HL-60 (cell line): Measurements from ENCODE around the gene TACC2.
"Not testable (repeated sequence)": the region's sequence is repeated elsewhere in the genome, so short reads cannot be mapped to it uniquely, and the experiment has no call there.

Experiments used
- DNase-seq, 2 experiments: peaks; one replicate each; pipeline ENCODE4 v3.0.0-alpha.2; 2010 to 2020; ENCODE audit warnings: low read depth in 1 of 2, low spot score in 1 of 2
- H3K27ac ChIP-seq: fragments of 250-450 bp; sonication (Bioruptor Pico); replicated peaks from 2 replicates; pipeline ENCODE4 v1.5.1; 2020; ENCODE audit warnings: mild to moderate bottlenecking, moderate library complexity
- H3K27me3 ChIP-seq: fragments of 250-450 bp; sonication (Bioruptor Pico); 2 replicates; pipeline ENCODE4 v1.5.1; 2021; ENCODE audit warnings: mild to moderate bottlenecking, moderate library complexity; ENCODE audit not compliant: insufficient read depth, poor library complexity, severe bottlenecking
- H3K4me3 ChIP-seq: replicated peaks from 2 replicates; pipeline ENCODE4 v1.5.1; 2011; ENCODE audit warnings: mild to moderate bottlenecking, control low read depth, low read length; ENCODE audit not compliant: insufficient read depth
- GABPA ChIP-seq: IDR thresholded peaks from 2 replicates; pipeline ENCODE4 v1.6.1; 2012; ENCODE audit warnings: low read depth
- POLR2AphosphoS5 ChIP-seq: IDR thresholded peaks from 2 replicates; pipeline ENCODE4 v1.6.1; 2012; ENCODE audit warnings: low read depth
- REST ChIP-seq: IDR thresholded peaks from 2 replicates; pipeline ENCODE4 v1.6.1; 2012; ENCODE audit warnings: low read depth; ENCODE audit not compliant: insufficient replicate concordance
- SPI1 ChIP-seq: IDR thresholded peaks from 2 replicates; pipeline ENCODE4 v1.6.1; 2012; ENCODE audit warnings: low read depth, mild to moderate bottlenecking, borderline replicate concordance
- TF ChIP-seq, protein P1 (sequence below): IDR thresholded peaks from one replicate; pipeline ENCODE4 v1.5.1; 2011; ENCODE audit warnings: low read length, control low read depth, inconsistent platforms; ENCODE audit not compliant: insufficient read depth

TACC2 gene

DNA sequence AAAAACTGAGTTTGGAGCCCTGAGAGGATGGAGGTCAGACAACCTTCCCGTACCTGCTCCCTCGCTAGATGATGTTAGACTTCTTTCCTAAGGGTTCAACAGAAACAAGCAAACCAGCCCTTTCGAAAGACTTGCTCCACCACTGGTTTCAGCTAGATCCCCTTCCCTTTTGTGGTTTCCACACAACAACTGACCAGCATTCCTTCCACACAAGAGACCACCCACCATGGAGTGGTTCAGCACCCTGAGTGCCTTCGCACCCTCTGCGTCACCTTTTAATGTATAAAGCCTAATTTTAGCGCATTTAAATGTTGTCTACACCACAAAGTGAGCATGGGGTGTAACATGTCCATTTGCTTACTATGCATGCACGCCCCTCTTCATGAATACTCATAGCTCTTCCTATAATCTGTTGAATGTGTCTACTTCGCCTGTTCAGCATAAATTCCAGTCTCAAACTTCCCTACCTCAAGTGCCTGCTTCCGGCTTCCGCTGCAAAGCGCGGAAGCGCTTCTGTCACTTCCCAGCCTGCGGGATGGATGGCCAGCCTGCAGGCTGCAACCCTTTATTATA is 69.0 kb downstream of the TACC2 start:
- no peak overlapping the region for H3K4me3 ChIP-seq
- peak in 1 of 2 experiments; percentile 8 for DNase-seq
- no peak overlapping the region for H3K27ac ChIP-seq
- no peak for TF ChIP-seq POLR2AphosphoS5
- no peaks in the 10 kb centered on the region for H3K27me3 ChIP-seq

- Histone ChIP-seq H3K27ac (no peak overlapping the region), H3K4me3 (no peak overlapping the region), H3K27me3 (no peaks in the 10 kb centered on the region)
- DNase-seq, result no peak
- TF ChIP-seq POLR2AphosphoS5, result no peak
- TF ChIP-seq REST, result no peak
- TF ChIP-seq, protein P1, sequence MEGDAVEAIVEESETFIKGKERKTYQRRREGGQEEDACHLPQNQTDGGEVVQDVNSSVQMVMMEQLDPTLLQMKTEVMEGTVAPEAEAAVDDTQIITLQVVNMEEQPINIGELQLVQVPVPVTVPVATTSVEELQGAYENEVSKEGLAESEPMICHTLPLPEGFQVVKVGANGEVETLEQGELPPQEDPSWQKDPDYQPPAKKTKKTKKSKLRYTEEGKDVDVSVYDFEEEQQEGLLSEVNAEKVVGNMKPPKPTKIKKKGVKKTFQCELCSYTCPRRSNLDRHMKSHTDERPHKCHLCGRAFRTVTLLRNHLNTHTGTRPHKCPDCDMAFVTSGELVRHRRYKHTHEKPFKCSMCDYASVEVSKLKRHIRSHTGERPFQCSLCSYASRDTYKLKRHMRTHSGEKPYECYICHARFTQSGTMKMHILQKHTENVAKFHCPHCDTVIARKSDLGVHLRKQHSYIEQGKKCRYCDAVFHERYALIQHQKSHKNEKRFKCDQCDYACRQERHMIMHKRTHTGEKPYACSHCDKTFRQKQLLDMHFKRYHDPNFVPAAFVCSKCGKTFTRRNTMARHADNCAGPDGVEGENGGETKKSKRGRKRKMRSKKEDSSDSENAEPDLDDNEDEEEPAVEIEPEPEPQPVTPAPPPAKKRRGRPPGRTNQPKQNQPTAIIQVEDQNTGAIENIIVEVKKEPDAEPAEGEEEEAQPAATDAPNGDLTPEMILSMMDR, result no peak
- no peak for TF ChIP-seq SPI1
- no peak for TF ChIP-seq GABPA
Observed at GRCh38 chr10:122060250-122060649, 71.3 kb downstream of the TACC2 start.

DNA sequence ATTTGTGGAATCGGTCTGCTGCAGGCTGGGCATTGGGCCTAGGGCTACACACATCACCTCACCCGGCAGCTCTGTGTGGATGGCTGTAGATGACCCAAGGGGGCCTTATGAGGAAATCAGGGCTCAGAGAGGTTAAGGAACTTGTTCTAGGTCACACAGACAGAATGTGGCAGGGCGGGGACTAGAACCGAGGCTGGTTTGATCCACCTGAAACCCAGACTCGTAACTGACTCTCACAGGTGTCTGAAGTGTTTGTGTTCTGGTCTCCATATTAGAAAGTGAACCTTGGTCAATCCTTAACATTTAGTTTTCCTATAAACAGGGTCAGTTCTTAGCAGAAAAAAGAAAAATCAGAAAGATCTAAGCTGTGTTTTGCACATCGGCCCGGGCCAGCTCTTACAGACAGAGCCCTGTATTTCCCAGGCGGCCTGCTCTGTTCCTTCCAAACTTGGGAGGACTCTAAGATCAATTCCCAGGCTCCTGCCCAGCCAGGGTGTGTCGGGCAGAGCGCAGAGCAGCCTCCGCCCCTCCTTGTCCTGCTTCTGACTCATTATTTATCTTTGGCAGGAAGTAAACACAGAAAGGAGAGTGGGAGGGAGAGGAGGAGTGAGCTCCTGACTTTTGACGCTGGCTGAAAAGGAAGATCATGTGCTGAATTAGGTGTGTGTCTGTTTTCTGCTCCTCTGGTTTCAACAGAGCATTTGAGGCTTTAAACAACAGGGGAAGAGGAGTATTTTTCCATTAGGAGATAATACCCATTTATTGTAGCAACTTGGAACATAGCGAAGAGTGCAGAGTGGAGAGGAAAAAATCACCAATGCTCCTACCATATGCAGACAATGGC is 74.1 kb downstream of the TACC2 start:
- DNase-seq, result no peak

GRCh38 chr10:122066337-122066939 is 77.5 kb downstream of the TACC2 start:
- not testable (repeated sequence) for H3K27ac ChIP-seq, DNase-seq, H3K27me3 ChIP-seq, H3K4me3 ChIP-seq

More for the DNA sequence above, 74.1 kb downstream of the TACC2 start:
- no peak for TF ChIP-seq SPI1
- TF ChIP-seq REST, result no peak
- no peak for TF ChIP-seq POLR2AphosphoS5
- no peak for TF ChIP-seq GABPA
- TF ChIP-seq, protein P1, result no peak
- Histone ChIP-seq H3K4me3 (no peak overlapping the region), H3K27ac (no peak overlapping the region), H3K27me3 (no peaks in the 10 kb centered on the region)
